Ovary (tissue), 9 donors: ENCODE results near the gene PPDPF. TPM values are rescaled to one million over a fixed set of nuclear protein-coding genes. Genes with fewer than 3 reads are reported as not detected.

Source experiments
- DNase-seq, 5 donors: peaks; one replicate each; pipeline ENCODE4 v3.0.0-alpha.2; 2019 to 2020
- H3K27ac ChIP-seq, 2 donors: fragments of 200-600 bp; one replicate each; pipeline versions ENCODE4 v1.5.1 to v1.8.0; 2019 to 2022
- H3K27me3 ChIP-seq: fragments of 200-600 bp; one replicate; pipeline ENCODE4 v1.8.0; 2022
- H3K36me3 ChIP-seq: fragments of 200-600 bp; sonication (generic); one replicate; pipeline ENCODE4 v1.5.1; 2019
- H3K4me1 ChIP-seq: one replicate; pipeline ENCODE4 v1.8.1; 2013; ENCODE audit warnings: mild to moderate bottlenecking, moderate library complexity; ENCODE audit not compliant: insufficient read depth
- H3K4me3 ChIP-seq: fragments of 200-600 bp; sonication (generic); one replicate; pipeline ENCODE4 v1.5.1; 2017
- H3K9me3 ChIP-seq, 2 donors: fragments of 200-600 bp in 1 of 2; sonication (generic) in 1 of 2; one replicate each; pipeline versions ENCODE4 v1.5.1 to v1.8.1; 2013 to 2019; ENCODE audit warnings: mild to moderate bottlenecking in 1 of 2, moderate library complexity in 1 of 2
- EP300 ChIP-seq: sonication (generic); formaldehyde crosslinking; IDR thresholded peaks from one replicate; pipeline ENCODE4 v1.6.1; 2017; ENCODE audit warnings: antibody characterized with exemption
- POLR2A ChIP-seq: fragments of 450-650 bp; IDR thresholded peaks from one replicate; pipeline ENCODE4 v1.6.1; 2017; ENCODE audit warnings: antibody characterized with exemption, mild to moderate bottlenecking, moderate library complexity
- WGBS, 3 donors: extraction: QIAGEN DNeasy Blood & Tissue Kit in 1 of 3; methylation state at CpG; one replicate each; pipeline versions ENCODE4 v1.1.5 to v1.1.7; 2013 to 2017; 5-methylcytosine and 5-hydroxymethylcytosine counted together
- intact Hi-C, 4 donors: fragments of 100-400 bp; cut with DNase I; formaldehyde crosslinking; loops; one replicate each; pipeline versions ENCODE4 v1.11.0 to v1.15.1; 2022 to 2023
- polyA plus RNA-seq, 2 donors: library from polyadenylated mRNA; stranded (reverse); fragments of 200-250 nt in 1 of 2; fragments of 350-450 nt in 1 of 2; fragmentation: Illumina TruSeq in 1 of 2; extraction: RNeasy Lipid Tissue Mini Kit (QIAGEN cat#74804) in 1 of 2; gene quantifications; one replicate each; pipeline ENCODE4 v1.2.3, GENCODE V29; 2013 to 2014
- total RNA-seq, 7 donors: library from RNA; depleted of rRNA in 2 of 7; stranded (reverse); fragments of >200 nt in 2 of 7; fragmentation: NEBNext Ultra II Directional in 3 of 7; extraction: Animal tissue kit (Norgen Biotek cat#: 25700) in 3 of 7; gene quantifications; one replicate each; pipeline versions ENCODE4 v1.1.0 to v1.2.4, GENCODE V29; 2016 to 2023
- TF ChIP-seq, protein P1 (sequence below), 3 donors: fragments of 450-650 bp in 2 of 3; fragments of 200-600 bp in 1 of 3; IDR thresholded peaks; one replicate each; pipeline versions ENCODE4 v1.5.1 to v1.8.0; 2016 to 2022; ENCODE audit warnings: antibody characterized with exemption in 3 of 3, mild to moderate bottlenecking in 1 of 3
- donor health status: DM: no; HTN: no; CAD: no; lungs with moderate emphysema.
- donor health status: DM: no; HTN: no; CAD: no.
- donor health status: Bipolar disorder and iron deficiency.
- donor health status: DM: yes; HTN: yes; CAD: no.
- donor health status: DM: no; HTN: no; CAD: no.
- donor health status: DM: yes; HTN: yes; CAD: no.

The PPDPF gene
- total and polyA plus RNA-seq, 9 donors = 4.9 to 315 (median 201) TPM

DNA sequence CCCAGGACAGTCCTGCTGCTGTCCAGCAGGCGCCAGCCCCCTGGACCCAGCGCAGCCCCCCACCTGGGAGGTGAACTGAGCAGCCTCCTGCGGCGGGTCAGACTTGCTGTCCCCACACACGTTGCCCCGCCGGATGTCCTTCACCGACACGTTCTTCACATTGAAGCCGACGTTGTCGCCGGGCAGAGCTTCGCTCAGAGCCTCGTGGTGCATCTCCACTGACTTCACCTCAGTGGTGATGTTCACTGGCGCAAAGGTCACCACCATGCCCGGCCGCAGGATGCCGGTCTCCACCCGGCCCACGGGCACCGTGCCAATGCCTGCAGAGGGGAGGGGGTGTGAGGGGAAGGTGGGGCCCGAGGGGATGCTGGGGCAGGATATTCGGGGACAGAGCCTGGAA, 30.1 kb upstream of the PPDPF start:
- Histone ChIP-seq H3K4me1 (no peaks in the 10 kb centered on the region), H3K27ac (no peak overlapping the region), H3K9me3 (peaks cover 0 to 5% of the 10 kb centered on the region in 2 donors), H3K36me3 (no peaks in the 10 kb centered on the region), H3K27me3 (no peaks in the 10 kb centered on the region), H3K4me3 (no peak overlapping the region)
- TF ChIP-seq, protein P1, sequence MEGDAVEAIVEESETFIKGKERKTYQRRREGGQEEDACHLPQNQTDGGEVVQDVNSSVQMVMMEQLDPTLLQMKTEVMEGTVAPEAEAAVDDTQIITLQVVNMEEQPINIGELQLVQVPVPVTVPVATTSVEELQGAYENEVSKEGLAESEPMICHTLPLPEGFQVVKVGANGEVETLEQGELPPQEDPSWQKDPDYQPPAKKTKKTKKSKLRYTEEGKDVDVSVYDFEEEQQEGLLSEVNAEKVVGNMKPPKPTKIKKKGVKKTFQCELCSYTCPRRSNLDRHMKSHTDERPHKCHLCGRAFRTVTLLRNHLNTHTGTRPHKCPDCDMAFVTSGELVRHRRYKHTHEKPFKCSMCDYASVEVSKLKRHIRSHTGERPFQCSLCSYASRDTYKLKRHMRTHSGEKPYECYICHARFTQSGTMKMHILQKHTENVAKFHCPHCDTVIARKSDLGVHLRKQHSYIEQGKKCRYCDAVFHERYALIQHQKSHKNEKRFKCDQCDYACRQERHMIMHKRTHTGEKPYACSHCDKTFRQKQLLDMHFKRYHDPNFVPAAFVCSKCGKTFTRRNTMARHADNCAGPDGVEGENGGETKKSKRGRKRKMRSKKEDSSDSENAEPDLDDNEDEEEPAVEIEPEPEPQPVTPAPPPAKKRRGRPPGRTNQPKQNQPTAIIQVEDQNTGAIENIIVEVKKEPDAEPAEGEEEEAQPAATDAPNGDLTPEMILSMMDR (IDR thresholded peaks at IDR 0.05) = no peak
- TF ChIP-seq POLR2A (no peak), EP300 (no peak)
- DNase-seq = no peak
- intact Hi-C loops = no loop called here
- 72 to 82% (median 73%) methylated on average over 24 of the region's 24 CpGs for WGBS, 3 donors

DNA sequence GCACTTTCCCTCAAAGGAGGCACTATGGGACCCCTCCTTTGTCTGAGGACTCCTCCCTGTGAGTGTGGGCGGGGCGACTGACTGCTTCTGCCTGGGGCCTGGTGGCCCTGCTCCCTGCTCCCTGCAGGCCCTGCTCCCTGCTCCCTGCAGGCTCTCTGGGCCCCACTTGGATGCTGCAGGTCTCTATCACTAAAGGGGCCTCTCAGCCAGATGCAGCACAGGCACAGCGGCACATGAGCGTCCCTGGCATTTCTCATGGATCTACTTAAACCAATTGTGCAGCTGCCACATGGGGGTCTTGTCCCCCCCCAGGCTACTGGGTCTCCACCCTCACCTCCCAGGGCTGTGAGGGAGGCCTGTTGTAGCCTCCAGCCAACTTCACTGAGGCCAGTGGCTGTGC, 29.5 kb upstream of the PPDPF start:
- Histone ChIP-seq H3K27me3 (no peaks in the 10 kb centered on the region), H3K9me3 (peaks cover 0 to 5% of the 10 kb centered on the region in 2 donors), H3K27ac (no peak overlapping the region), H3K36me3 (no peaks in the 10 kb centered on the region), H3K4me3 (no peak overlapping the region), H3K4me1 (no peaks in the 10 kb centered on the region)
- intact Hi-C loops = no loop called here
- TF ChIP-seq, protein P1 (IDR thresholded peaks at IDR 0.05) = no peak
- TF ChIP-seq POLR2A (no peak), EP300 (no peak)
- WGBS, 3 donors = 73 to 80% (median 77%) methylated on average over 4 of the region's 4 CpGs
- no peak for DNase-seq

DNA sequence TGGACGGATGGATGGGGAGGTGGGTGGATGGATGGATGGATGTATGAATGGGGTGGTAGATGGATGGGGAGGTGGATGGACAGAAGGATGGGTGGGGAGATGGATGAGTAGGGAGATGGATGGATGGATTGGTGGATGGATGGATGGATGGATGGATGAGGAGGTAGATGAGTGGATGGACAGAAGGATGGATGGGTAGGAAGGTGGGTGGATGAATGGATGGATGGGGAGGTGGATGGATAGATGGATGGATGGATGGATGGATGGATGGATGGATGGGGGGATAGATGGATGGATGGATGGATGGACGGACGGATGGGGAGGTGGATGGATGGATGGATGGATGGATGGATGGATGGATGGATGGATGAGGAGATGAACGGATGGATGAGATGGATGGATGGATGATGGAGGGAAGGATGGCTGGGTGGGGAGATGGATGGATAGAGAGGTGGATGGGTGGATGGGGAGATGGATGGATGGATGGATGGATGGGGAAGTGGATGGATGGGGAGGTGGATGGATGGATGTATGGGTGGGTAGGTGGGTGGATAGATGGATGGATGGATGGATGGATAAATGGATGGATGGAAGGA, 28.8 kb upstream of the PPDPF start:
- Histone ChIP-seq H3K9me3 (no peaks in the 10 kb centered on the region), H3K27ac (no peak overlapping the region), H3K4me3 (no peak overlapping the region), H3K36me3 (no peaks in the 10 kb centered on the region), H3K4me1 (peaks cover 2% of the 10 kb centered on the region), H3K27me3 (no peaks in the 10 kb centered on the region)
- no peak for DNase-seq
- intact Hi-C loops = no loop called here
- TF ChIP-seq, protein P1 (IDR thresholded peaks at IDR 0.05) = no peak
- TF ChIP-seq POLR2A (no peak), EP300 (no peak)
- WGBS, 3 donors = 54 to 90% (median 60%) methylated on average over 4 of the region's 4 CpGs

DNA sequence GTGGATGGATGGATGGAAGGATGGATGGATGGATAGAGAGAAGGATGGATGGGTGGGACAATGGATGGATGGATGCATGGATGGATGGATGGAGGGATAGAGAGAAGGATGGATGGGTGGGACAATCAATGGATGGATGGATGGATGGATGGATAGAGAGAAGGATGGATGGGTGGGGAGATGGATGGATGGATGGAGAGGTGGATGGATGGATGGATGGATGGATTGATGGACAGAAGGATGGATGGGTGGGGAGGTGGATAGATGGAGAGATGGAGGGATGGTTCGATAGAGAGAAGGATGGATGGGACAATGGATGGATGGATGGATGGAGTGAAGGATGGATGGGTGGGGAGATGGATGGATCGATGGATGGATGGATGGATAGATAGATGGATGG, 28.0 kb upstream of the PPDPF start:
- no peak for DNase-seq
- 91 to 95% (median 92%) methylated on average over 2 of the region's 2 CpGs for WGBS, 3 donors
- no peak overlapping the region for H3K27ac ChIP-seq
- H3K27me3 ChIP-seq = no peaks in the 10 kb centered on the region
- H3K9me3 ChIP-seq = no peaks in the 10 kb centered on the region
- peaks cover 2% of the 10 kb centered on the region for H3K4me1 ChIP-seq
- no peak overlapping the region for H3K4me3 ChIP-seq
- H3K36me3 ChIP-seq = no peaks in the 10 kb centered on the region
- intact Hi-C loops = no loop called here
- TF ChIP-seq, protein P1 (IDR thresholded peaks at IDR 0.05) = no peak
- TF ChIP-seq POLR2A (no peak), EP300 (no peak)
